GM19239 (cell line): Measurements from ENCODE around the gene RNASET2.
"Not testable (repeated sequence)": the region's sequence is repeated elsewhere in the genome, so short reads cannot be mapped to it uniquely, and the experiment has no call there.

ENCODE experiments used
- DNase-seq: peaks from one replicate; pipeline ENCODE4 v3.0.0; 2011; ENCODE audit warnings: low spot score; ENCODE audit not compliant: insufficient read length
- FAIRE-seq: peaks from 2 replicates; lab custom pipeline; 2011; peaks lifted over from hg19 to GRCh38; lab: Jason Lieb, UNC

RNASET2 gene

GRCh38 chr6:166949528-166950442, 6.6 kb downstream of the RNASET2 start:
- DNase-seq (peak; percentile 46), FAIRE-seq (peak; percentile 73)

- not testable (repeated sequence) for FAIRE-seq, DNase-seq
Observed at GRCh38 chr6:166948724-166949123, 7.6 kb downstream of the RNASET2 start.

DNA sequence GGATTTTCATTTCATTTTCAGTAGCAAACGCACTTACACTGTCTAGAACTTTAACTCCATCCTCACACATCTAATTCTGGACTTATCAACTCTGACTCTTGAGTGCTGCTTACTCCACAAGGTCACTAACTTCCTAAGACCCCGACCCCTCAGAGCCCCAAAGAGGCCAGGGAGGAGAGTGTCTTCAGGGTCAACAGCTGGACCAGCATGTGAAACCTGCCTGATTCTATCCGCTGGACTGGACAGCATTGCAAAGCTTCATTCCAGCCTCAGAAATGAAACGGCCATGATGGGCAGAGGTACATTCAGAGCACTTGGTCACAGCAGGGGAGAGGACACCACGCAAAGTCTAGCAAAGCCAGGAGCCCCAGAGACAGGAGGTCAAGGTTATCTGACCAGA, 9.1 kb downstream of the RNASET2 start:
- no peak for FAIRE-seq

DNA sequence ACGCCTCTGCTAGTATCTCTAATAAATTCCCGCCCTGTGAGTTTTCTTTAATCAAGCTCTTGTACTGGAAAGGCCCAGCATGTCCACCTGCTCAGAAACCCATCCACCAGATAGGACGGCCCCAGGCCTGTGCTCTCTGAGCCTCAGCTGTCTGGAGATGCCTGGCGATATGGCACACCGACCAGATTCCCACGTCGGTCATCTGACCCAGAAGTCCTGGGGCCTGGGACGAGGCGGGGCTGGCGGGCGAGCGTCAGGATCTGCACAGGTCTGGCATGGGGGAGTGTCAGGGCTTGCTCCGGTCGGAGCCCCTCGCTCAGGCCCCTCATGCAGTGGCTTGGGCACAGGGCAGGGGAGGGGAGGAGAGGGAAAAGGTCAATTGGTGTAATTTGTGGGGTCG, 10.2 kb downstream of the RNASET2 start:
- DNase-seq (no peak), FAIRE-seq (no peak)

More for the DNA sequence above, 9.1 kb downstream of the RNASET2 start:
- no peak for DNase-seq

DNA sequence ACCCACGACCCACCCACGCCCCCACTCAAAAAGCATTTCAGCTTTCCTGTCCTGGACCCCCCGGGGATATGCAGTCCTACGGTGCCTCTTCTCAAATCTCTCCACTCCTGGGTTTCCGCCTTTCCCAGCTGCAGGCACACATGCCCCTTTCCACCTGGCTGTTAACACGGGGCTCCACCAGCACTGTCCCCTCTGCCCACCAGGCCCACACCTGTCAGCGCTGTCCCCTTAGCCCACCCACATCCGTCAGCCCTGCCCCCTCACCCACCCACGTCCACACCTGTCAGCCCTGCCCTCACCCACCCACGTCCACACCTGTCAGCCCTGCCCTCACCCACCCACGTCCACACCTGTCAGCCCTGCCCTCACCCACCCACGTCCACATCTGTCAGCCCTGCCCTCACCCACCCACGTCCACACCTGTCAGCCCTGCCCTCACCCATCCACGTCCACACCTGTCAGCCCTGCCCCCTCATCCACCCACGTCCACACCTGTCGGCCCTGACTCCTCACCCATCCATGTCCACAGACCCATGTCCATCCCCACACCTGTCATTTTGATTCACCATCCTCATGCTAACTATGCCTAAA, 11.6 kb downstream of the RNASET2 start:
- no peak for FAIRE-seq

GRCh38 chr6:166942393-166943168, 13.8 kb downstream of the RNASET2 start:
- no peak for FAIRE-seq

More for the DNA sequence above, 11.6 kb downstream of the RNASET2 start:
- no peak for DNase-seq

GRCh38 chr6:166940643-166941068, 15.7 kb downstream of the RNASET2 start:
- FAIRE-seq (no peak), DNase-seq (no peak)

More at GRCh38 chr6:166942393-166943168, 13.8 kb downstream of the RNASET2 start:
- DNase-seq = no peak

GRCh38 chr6:166939894-166940293, 16.5 kb downstream of the RNASET2 start:
- DNase-seq (no peak), FAIRE-seq (no peak)

DNA sequence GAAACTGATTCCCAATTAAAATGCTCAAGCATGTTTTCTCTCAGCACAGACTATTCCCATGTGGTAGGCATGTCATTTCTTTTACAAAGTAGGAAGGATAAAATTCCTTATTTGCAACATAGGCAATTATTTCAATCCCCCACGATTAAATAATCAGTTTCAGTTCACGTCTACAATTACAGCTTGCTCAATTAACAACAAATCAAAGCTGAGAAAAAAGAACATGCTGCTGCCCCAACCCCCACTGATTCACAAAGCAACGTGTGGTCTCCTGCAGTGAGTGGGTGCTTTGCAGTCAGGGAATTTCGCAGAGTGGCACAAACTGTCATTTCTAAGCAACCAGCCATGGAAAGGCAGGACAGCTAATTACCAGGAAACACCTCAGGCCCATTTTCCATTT, 17.0 kb downstream of the RNASET2 start:
- no peak for DNase-seq
- FAIRE-seq = no peak

- no peak for DNase-seq
- no peak for FAIRE-seq
Observed at GRCh38 chr6:166938704-166939103, 17.6 kb downstream of the RNASET2 start.

- DNase-seq = no peak
- no peak for FAIRE-seq
Observed at GRCh38 chr6:166938150-166938549, 18.2 kb downstream of the RNASET2 start.

DNA sequence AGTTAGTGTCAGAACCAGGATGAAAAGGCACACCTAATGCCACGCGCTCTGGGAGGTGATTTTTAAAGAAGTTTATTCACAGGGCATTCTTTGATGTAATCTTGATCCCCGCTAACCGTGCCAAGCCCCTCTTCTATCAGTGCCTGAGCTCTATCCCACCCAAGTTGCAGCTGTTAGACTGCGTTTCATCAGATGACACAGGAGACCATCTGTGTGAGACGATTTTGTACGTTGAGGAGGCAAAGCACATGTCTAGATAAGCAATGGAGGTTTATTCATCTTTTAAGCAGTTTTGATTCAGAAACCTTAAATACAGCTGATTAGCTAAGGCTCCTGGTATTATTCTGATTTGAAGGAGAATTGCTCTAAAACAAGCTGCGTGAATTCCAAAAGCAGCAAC, 18.6 kb downstream of the RNASET2 start:
- FAIRE-seq (no peak), DNase-seq (no peak)

DNA sequence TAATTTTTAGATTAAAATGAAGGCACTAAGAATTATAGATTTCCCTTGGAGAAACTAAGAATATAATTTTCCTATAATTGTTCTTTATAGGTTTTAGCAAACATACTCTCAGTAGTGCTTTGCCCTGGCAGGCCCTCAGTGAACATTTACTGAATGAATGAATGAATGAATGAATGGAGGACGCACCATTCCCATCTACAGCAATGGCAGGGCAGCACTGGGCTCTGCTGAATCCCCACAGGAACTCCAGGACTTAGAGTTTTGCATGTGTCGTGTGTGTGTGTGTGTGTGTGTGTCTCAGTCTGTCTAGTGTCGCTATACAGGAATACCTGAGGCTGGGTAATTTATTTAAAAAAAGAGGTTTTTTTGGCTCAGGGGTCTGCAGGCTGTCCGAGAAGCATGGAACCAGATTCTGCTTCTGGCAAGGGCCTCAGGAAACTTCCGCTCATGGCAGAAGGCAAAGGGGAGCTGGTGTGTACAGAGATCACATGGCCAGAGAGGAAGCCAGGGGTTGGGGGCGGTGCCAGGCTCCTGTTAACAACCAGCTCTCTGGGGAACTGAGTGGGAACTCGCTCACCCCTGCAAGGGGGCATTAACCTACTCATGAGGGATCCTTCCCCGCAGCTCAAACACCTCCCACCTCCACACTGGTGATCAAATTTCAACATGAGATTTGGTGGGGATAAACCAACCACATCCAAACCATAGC, 20.1 kb downstream of the RNASET2 start:
- DNase-seq (no peak), FAIRE-seq (no peak)

DNA sequence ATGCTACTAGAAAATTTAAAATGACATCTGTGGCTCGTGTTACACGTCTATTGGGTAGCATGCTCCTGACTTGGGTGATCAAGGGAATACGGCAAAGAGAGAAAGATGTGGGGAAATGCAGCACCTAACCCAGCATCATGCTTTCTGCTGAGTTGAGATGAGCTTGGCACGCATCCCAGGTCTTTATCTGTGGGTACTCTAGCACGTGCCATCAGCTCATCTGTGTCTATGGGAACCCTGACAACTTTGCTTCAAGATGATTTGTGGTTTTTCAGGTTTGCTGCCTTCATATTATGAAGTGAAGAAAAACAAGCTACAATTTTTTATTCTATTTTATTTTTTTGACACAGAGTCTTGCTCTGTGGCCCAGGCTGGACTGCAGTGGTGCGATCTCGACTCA, 21.0 kb downstream of the RNASET2 start:
- DNase-seq (no peak), FAIRE-seq (no peak)

DNA sequence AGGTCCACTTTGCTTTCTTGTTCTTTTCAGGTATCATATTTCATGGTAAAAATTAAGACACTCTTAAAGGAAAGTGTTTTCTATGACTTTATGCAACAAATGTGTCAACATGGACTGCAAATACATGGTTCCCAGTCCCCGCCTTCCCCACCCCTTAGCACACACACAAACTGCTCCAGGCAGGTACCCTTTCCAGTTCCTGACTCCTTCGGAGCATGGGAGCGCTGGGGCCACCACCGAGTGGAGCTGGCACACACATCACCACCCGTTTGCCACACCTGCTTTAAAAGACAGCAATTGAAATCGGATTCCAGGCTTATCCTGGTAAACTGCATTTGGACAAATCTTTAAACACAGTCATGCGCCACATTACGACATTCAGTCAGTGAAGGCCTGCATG, 22.2 kb downstream of the RNASET2 start:
- no peak for DNase-seq
- no peak for FAIRE-seq

DNA sequence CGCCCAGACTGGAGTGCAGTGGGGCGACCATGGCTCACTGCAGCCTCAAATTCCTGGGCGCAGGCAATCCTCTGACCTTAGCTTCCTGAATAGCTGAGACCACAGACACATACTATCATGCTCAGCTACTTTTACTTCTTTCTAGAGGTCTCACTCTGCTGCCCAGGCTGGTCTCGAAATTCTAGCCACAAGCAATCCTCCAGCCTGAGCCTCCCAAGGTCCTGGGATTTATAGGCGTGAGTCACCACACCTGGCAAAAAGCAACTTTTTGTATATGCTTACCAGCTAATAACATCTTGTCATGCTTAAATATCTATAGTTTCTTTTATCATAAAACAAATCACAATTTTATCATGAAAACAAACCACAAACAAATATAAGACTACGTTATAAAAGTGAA, 23.0 kb downstream of the RNASET2 start:
- DNase-seq (no peak), FAIRE-seq (no peak)

DNA sequence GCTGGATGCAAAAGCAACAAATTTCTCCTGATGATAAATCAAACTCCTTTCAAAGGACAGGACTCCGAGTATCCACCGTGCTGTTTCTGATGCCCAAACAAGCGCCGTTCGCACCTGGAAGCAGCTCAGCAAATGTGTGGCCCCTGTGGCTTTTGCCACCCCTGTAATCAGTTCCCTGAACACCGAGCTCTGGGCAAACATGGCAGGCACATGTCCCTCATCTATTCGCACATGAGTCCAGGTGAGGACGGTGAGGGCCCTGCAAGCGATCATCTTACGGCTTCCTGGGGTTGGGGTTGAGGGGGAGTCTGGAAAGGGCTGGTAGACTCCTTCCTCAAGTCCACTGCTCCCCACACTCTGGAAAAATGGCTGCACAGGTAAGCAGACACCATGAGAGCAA, 23.7 kb downstream of the RNASET2 start:
- DNase-seq (no peak), FAIRE-seq (no peak)

- FAIRE-seq (no peak), DNase-seq (no peak)
Observed at GRCh38 chr6:166932116-166932515, 24.2 kb downstream of the RNASET2 start.

DNA sequence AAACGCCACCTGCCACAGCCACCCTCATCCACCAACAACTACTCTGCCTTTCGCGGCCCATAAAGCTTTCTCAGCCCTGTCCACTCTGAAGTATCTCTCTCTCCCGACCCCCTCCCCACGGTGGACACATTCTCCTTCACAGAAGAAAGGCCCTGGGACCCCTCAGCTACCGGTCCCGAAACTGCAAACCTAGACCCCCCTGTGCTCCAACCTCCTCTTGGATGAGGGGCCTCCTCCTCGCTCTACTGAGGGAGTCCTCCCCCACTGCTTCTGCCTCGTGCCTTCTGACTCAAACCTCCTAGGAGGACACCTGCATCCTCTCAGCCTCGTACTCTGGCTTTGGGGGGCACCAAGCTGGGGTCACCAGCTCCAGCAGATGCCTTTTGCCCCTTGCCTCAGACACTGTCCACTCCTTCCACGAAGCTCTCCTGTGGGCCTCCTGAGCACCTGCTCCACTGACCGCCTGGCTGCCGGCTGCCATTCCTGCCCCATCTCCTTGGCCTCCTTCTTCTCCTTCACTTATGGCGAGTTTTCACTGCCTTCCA, 24.9 kb downstream of the RNASET2 start:
- FAIRE-seq = no peak

GRCh38 chr6:166930354-166930891, 25.9 kb downstream of the RNASET2 start:
- FAIRE-seq (peak; percentile 40), DNase-seq (no peak)

More for the DNA sequence above, 24.9 kb downstream of the RNASET2 start:
- no peak for DNase-seq
